Pancreas (tissue), 10 donors: ENCODE results near the gene ALPK3. TPM values are rescaled to one million over a fixed set of nuclear protein-coding genes. Genes with fewer than 3 reads are reported as not detected.

Experiments
- ATAC-seq, 4 donors: fragments of 200-7000 bp; cut with Tn5 transposase; one replicate each; pipeline versions ENCODE4 v1.8.0 to v1.9.1; 2020; ENCODE audit warnings: mild to moderate bottlenecking in 4 of 4, moderate library complexity in 4 of 4
- DNase-seq, 6 donors: peaks; one replicate each; pipeline ENCODE4 v3.0.0-alpha.2; 2020
- FAIRE-seq: peaks from 2 replicates; lab custom pipeline; 2012; peaks lifted over from hg19 to GRCh38; lab: Jason Lieb, UNC
- H3K27ac ChIP-seq, 4 donors: fragments of 200-600 bp; sonication (generic); 1 replicate in 3 of 4; 2 replicates in 1 of 4; pipeline versions ENCODE4 v1.5.0 to v1.8.0; 2020
- H3K27me3 ChIP-seq, 4 donors: fragments of 200-600 bp; one replicate each; pipeline ENCODE4 v1.8.0; 2021
- H3K36me3 ChIP-seq, 3 donors: fragments of 200-600 bp; sonication (generic) in 1 of 3; one replicate each; pipeline versions ENCODE4 v1.5.0 to v1.8.0; 2020 to 2021
- H3K4me1 ChIP-seq, 3 donors: fragments of 200-600 bp; one replicate each; pipeline ENCODE4 v1.8.0; 2021
- H3K4me3 ChIP-seq, 4 donors: fragments of 200-600 bp; sonication (generic) in 2 of 4; one replicate each; pipeline versions ENCODE4 v1.5.0 to v1.8.0; 2020 to 2021
- H3K9me3 ChIP-seq, 4 donors: fragments of 200-600 bp; one replicate each; pipeline ENCODE4 v1.8.0; 2021
- WGBS, 2 donors: extraction: QIAGEN DNeasy Blood & Tissue Kit; methylation state at CpG; one replicate each; pipeline ENCODE4 v1.1.7; 2013; 5-methylcytosine and 5-hydroxymethylcytosine counted together
- intact Hi-C, 3 donors: fragments of 100-400 bp; cut with DNase I; formaldehyde crosslinking; loops; one replicate each; pipeline versions ENCODE4 v1.11.1 to v1.14.2; 2022
- polyA plus RNA-seq, 2 donors: library from polyadenylated mRNA; stranded (reverse); fragments of 200-250 nt; gene quantifications; one replicate each; pipeline ENCODE4 v1.2.3, GENCODE V29; 2013
- total RNA-seq, 6 donors: library from RNA; stranded (reverse); fragmentation: NEBNext Ultra II Directional in 4 of 6; extraction: Animal tissue kit (Norgen Biotek cat#: 25700) in 4 of 6; gene quantifications; one replicate each; pipeline versions ENCODE4 v1.2.1 to v1.2.4, GENCODE V29; 2021 to 2023
- TF ChIP-seq, protein P1 (sequence below), 4 donors: fragments of 200-600 bp; sonication (generic) in 3 of 4; IDR thresholded peaks; one replicate each; pipeline versions ENCODE4 v1.5.0 to v1.8.0; 2021; ENCODE audit warnings: antibody characterized with exemption in 4 of 4
- donor health status: healthy with polysubstance abuse.
- donor health status: DM: no; HTN: no; CAD: no; lungs with moderate emphysema.
- donor health status: DM: no; HTN: no; CAD: no.
- donor health status: control.
- donor health status: control.
- donor health status: Bipolar disorder and iron deficiency.
- donor health status: DM: yes; HTN: yes; CAD: no.
- donor health status: DM: no; HTN: no; CAD: no.
- donor health status: DM: no; HTN: no; CAD: no.
- donor health status: DM: yes; HTN: yes; CAD: no.

Gene ALPK3
- total and polyA plus RNA-seq, 8 donors = 3.2 to 23.7 (median 9.3) TPM

DNA sequence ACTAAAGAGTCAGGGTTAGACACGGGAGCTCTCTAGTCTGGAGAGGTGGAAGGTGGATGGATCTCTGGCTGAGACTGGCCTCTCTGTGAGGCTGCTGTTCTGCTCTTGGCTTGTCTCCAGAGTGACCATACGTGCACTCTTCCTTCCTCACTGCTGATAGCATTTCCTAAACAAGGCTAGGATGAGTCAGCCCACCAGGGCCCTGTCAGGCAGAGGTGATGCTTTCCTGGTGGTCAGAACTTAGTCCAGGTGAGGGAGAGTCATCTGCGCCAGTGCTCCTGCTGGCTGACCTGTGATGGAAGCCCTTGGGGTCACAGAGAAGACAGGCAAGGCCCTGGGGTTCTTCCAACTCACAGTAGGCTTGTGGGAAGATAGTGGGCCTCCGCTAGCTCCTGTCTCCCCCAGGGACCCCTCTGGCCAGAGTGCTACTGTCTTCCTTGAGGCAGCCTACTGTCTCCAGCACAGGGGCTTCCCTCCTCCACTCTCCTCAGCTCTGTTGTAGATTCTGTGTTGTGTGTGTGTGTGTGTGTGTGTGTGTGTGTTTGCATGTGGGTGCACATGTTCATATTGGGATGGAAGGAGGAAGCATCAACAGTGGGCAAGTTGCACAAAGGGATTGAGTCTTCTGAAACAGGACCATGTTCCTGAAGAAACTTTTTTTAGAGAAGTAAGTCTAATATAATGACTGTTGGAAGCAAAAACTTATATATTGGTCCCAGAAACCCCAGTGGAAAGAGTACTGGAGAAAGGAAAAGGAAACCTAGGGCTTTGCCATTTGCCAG lies 16.5 kb downstream of the ALPK3 start:
- ATAC-seq = peak in 2 of 4 donors; percentile 30 to 43
- H3K36me3 ChIP-seq = no peaks in the 10 kb centered on the region
- no peaks in the 10 kb centered on the region for H3K9me3 ChIP-seq
- H3K27me3 ChIP-seq = no peaks in the 10 kb centered on the region
- peaks cover 0 to 4% (median 0%) of the 10 kb centered on the region in 3 donors for H3K4me1 ChIP-seq
- H3K27ac ChIP-seq = no peak overlapping the region
- TF ChIP-seq, protein P1, sequence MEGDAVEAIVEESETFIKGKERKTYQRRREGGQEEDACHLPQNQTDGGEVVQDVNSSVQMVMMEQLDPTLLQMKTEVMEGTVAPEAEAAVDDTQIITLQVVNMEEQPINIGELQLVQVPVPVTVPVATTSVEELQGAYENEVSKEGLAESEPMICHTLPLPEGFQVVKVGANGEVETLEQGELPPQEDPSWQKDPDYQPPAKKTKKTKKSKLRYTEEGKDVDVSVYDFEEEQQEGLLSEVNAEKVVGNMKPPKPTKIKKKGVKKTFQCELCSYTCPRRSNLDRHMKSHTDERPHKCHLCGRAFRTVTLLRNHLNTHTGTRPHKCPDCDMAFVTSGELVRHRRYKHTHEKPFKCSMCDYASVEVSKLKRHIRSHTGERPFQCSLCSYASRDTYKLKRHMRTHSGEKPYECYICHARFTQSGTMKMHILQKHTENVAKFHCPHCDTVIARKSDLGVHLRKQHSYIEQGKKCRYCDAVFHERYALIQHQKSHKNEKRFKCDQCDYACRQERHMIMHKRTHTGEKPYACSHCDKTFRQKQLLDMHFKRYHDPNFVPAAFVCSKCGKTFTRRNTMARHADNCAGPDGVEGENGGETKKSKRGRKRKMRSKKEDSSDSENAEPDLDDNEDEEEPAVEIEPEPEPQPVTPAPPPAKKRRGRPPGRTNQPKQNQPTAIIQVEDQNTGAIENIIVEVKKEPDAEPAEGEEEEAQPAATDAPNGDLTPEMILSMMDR (IDR thresholded peaks at IDR 0.05) = no peak
- no peak for DNase-seq
- intact Hi-C loops = loop anchor here in 1 of 3 donors (10.0 kb wide), 1 partner anchor 91 kb away; no protein-coding TSS in a partner anchor
- WGBS, 2 donors = 68 to 74% methylated on average over 4 of the region's 4 CpGs
- no peak for FAIRE-seq
- no peak overlapping the region for H3K4me3 ChIP-seq

DNA sequence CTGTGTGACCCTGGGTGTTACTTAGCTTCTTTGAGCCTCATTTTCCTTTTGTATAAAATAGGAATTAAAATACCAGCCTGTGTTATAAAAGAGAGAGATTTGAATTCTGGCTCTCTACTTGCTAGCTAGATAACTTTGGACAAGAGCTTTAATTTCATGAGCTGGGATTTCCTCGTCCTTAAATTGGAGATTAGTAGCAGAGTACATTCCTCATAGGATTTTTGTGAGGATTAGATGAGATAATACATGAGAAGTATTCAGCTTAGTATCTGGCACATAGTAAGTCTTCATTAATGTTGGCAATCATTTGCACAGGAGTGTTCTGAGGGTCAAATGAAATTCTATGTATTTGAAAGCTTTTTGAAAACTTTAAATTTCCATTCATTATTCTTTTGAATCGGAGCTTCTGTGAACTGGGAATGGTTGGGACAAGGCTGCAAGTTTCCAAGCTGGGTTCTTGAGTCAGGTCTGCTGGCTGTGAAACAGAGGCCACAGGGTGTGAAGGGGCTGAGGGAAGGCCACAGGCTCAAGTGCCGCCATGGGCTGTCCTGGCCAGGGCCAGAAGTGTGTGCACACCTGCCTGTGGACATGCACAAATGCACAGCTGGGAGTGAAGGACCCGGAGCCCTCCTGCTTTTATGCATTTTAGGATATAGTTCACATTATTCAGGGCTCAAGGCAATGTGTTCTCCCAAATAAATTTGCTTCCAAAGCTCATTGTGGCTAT lies 17.2 kb downstream of the ALPK3 start:
- Histone ChIP-seq H3K4me1 (no peaks in the 10 kb centered on the region), H3K36me3 (no peaks in the 10 kb centered on the region), H3K4me3 (no peak overlapping the region), H3K27me3 (no peaks in the 10 kb centered on the region), H3K9me3 (no peaks in the 10 kb centered on the region), H3K27ac (no peak overlapping the region)
- TF ChIP-seq, protein P1 (IDR thresholded peaks at IDR 0.05) = no peak
- 87 to 90% methylated on average over 4 of the region's 4 CpGs for WGBS, 2 donors
- ATAC-seq (no peak), FAIRE-seq (no peak), DNase-seq (no peak)
- intact Hi-C loops = loop anchor here in 1 of 3 donors (10.0 kb wide), 1 partner anchor 90 kb away; no protein-coding TSS in a partner anchor

DNA sequence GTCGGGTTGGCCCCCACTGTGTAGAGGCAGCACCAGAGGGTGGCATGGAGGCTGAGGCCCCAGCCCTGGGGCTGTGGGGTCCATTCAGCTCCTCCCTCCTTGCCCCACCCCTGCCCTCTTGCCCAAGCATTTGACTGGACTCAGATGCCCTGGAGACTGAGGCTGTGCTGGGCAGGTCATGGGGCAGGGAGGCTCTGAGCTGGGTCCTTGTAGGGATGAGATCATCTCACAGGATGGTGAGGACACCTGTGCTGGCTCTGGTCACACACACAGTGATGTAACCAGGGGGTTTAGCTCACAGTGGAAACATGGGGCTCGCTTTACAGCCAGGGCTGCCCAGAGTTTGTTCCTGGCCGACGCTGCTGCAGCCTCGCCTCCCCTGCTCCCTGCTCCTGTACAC lies 17.8 kb downstream of the ALPK3 start:
- DNase-seq (no peak), FAIRE-seq (no peak), ATAC-seq (peak in 1 of 4 donors; percentile 5)
- Histone ChIP-seq H3K4me1 (peaks cover 0 to 3% (median 3%) of the 10 kb centered on the region in 3 donors), H3K27ac (no peak overlapping the region), H3K4me3 (no peak overlapping the region), H3K27me3 (no peaks in the 10 kb centered on the region), H3K9me3 (no peaks in the 10 kb centered on the region), H3K36me3 (no peaks in the 10 kb centered on the region)
- TF ChIP-seq, protein P1 (IDR thresholded peaks at IDR 0.05) = no peak
- intact Hi-C loops = loop anchor here in 1 of 3 donors (10.0 kb wide), 1 partner anchor 90 kb away; no protein-coding TSS in a partner anchor
- WGBS, 2 donors = 95 to 100% methylated on average over 5 of the region's 5 CpGs

DNA sequence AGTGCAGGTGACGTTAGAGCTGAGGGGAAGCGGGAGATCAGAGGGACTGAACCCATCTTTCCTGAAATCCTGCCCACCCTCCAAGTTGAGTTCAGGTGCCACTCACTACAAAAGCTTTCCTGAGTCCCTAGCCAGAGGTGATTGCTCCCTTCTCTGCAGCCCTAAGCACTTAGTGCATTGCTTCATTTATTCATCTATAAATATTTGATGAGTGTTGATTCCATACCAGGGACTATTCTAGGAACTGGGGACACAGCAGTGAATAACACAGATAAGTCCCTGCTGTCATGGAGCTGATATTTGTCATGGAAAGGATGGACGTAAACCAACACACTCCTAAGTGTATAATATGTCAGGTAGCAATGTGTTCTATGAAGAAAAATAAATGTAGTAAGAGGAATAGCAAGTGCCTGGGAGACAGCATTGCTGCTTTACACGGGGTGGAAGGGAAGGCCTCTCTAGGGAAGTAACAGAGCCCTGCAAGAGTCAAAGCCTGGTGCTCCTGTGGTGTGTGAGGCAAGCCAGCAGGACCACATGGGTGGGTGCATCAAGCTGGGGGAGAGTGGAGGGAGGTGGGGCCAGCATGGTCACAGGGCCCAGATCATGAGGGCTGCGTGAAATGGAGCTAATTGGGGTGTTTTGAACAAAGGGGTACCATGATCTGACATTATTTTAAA lies 18.6 kb downstream of the ALPK3 start:
- Histone ChIP-seq H3K9me3 (no peaks in the 10 kb centered on the region), H3K36me3 (no peaks in the 10 kb centered on the region), H3K4me3 (no peak overlapping the region), H3K27ac (no peak overlapping the region), H3K27me3 (no peaks in the 10 kb centered on the region), H3K4me1 (peaks cover 7 to 11% (median 11%) of the 10 kb centered on the region in 3 donors)
- TF ChIP-seq, protein P1 (IDR thresholded peaks at IDR 0.05) = no peak
- intact Hi-C loops = loop anchor here in 1 of 3 donors (10.0 kb wide), 1 partner anchor 89 kb away; no protein-coding TSS in a partner anchor
- WGBS, 2 donors = 77 to 80% methylated on average over 5 of the region's 5 CpGs
- no peak for DNase-seq
- ATAC-seq = no peak
- FAIRE-seq = no peak
